Fibroblast of lung (primary cell): ENCODE results near the gene STK35. TPM values are rescaled to one million over a fixed set of nuclear protein-coding genes. Genes with fewer than 3 reads are reported as not detected.

ENCODE experiments used
- DNase-seq, 2 donors: peaks; one replicate each; pipeline versions ENCODE4 v3.0.0 to v3.0.0-alpha.2; 2010; ENCODE audit warnings: low read depth in 2 of 2
- H2AFZ ChIP-seq: 2 replicates; pipeline ENCODE4 v1.5.1; 2012; ENCODE audit warnings: low read length, control low read depth, inconsistent platforms
- H3K27ac ChIP-seq: 2 replicates; pipeline ENCODE4 v1.5.1; 2011; ENCODE audit warnings: low read length, control low read depth; ENCODE audit not compliant: insufficient read depth
- H3K27me3 ChIP-seq: 2 replicates; pipeline ENCODE4 v1.5.1; 2011; ENCODE audit warnings: mild to moderate bottlenecking, low read length; ENCODE audit not compliant: control insufficient read depth, insufficient read depth
- H3K36me3 ChIP-seq: 2 replicates; pipeline ENCODE4 v1.5.1; 2011; ENCODE audit warnings: low read length; ENCODE audit not compliant: control insufficient read depth, insufficient read depth
- H3K4me1 ChIP-seq: 2 replicates; pipeline ENCODE4 v1.5.1; 2011; ENCODE audit warnings: low read length; ENCODE audit not compliant: control insufficient read depth, insufficient read depth; ENCODE audit errors: extremely low read depth
- H3K4me2 ChIP-seq: 2 replicates; pipeline ENCODE4 v1.5.1; 2011; ENCODE audit warnings: low read length, control low read depth; ENCODE audit not compliant: insufficient read depth; ENCODE audit errors: extremely low read depth
- H3K4me3 ChIP-seq, 4 experiments: fragments of 200-600 bp in 1 of 4; sonication (generic) in 1 of 4; replicated peaks in 1 of 4; 2 replicates each; pipeline ENCODE4 v1.5.1; 2011 to 2016; ENCODE audit warnings: low read length in 4 of 4, low read depth in 3 of 4, mild to moderate bottlenecking in 3 of 4, control low read depth in 2 of 4, inconsistent platforms in 1 of 4, mixed read lengths in 1 of 4; ENCODE audit not compliant: insufficient read depth in 1 of 4; ENCODE audit errors: control extremely low read depth in 1 of 4
- H3K79me2 ChIP-seq: 2 replicates; pipeline ENCODE4 v1.5.1; 2012; ENCODE audit warnings: mild to moderate bottlenecking, low read length, inconsistent platforms; ENCODE audit not compliant: control insufficient read depth, insufficient read depth
- H3K9ac ChIP-seq: 2 replicates; pipeline ENCODE4 v1.5.1; 2011; ENCODE audit warnings: mild to moderate bottlenecking, low read length, control low read depth; ENCODE audit not compliant: insufficient read depth
- H3K9me3 ChIP-seq: 2 replicates; pipeline ENCODE4 v1.5.1; 2012; ENCODE audit warnings: low read depth, low read length; ENCODE audit not compliant: control insufficient read depth, insufficient read depth
- H4K20me1 ChIP-seq: 2 replicates; pipeline ENCODE4 v1.5.1; 2011; ENCODE audit warnings: low read length; ENCODE audit not compliant: control insufficient read depth, insufficient read depth; ENCODE audit errors: extremely low read depth
- CTCF ChIP-seq, 2 donors: IDR thresholded peaks in 1 of 2; conservative IDR thresholded peaks in 1 of 2; 1 replicate in 1 of 2; 2 replicates in 1 of 2; pipeline ENCODE4 v1.5.1; 2011 to 2012; ENCODE audit warnings: low read length in 2 of 2, control low read depth in 1 of 2, inconsistent platforms in 1 of 2, low read depth in 1 of 2, mild to moderate bottlenecking in 1 of 2
- EZH2 ChIP-seq: IDR thresholded peaks from 2 replicates; pipeline ENCODE4 v1.5.1; 2012; ENCODE audit warnings: low read length, control low read depth, mild to moderate bottlenecking; ENCODE audit errors: missing control alignments
- polyA plus RNA-seq, 2 donors: library from polyadenylated mRNA; depleted of rRNA in 1 of 2; stranded (reverse) in 1 of 2; unstranded in 1 of 2; fragments of >200 nt; gene quantifications; 2 replicates each; pipeline ENCODE4 v1.2.1, GENCODE V29; 2011 to 2012; ENCODE audit warnings: missing spikeins in 1 of 2
- total RNA-seq: library from RNA; depleted of rRNA; stranded (reverse); fragments of >200 nt; gene quantifications from 2 replicates; pipeline ENCODE4 v1.2.1, GENCODE V29; 2014

STK35 gene
- total and polyA plus RNA-seq, 2 donors (not counting 1 experiment from before 2014, with no cell fraction given), result 8.5 to 14.4 TPM

- H3K36me3 ChIP-seq, result no peaks in the 10 kb centered on the region
- H3K4me2 ChIP-seq, result no peak overlapping the region
- DNase-seq, result no peak
- TF ChIP-seq CTCF (conservative IDR thresholded peaks at IDR 0.05 in 1 of 2, IDR thresholded peaks at IDR 0.05 in 1 of 2; ENCODE audit: low read depth in 1 of 2, low read length in 2 of 2), result no peak
- no peak for TF ChIP-seq EZH2
- no peaks in the 10 kb centered on the region for H3K4me1 ChIP-seq
- no peak overlapping the region for H2AFZ ChIP-seq
- no peak overlapping the region for H3K27ac ChIP-seq
- H3K79me2 ChIP-seq, result no peaks in the 10 kb centered on the region
- H3K27me3 ChIP-seq, result peaks cover 9% of the 10 kb centered on the region
- no peaks in the 10 kb centered on the region for H4K20me1 ChIP-seq
- H3K9me3 ChIP-seq, result no peaks in the 10 kb centered on the region
- no peak overlapping the region for H3K9ac ChIP-seq
- H3K4me3 ChIP-seq, result no peak overlapping the region
Observed at GRCh38 chr20:2176946-2177345, 75.3 kb downstream of the STK35 start.

GRCh38 chr20:2178318-2179232, 76.9 kb downstream of the STK35 start:
- Histone ChIP-seq H3K79me2 (no peaks in the 10 kb centered on the region), H3K9me3 (no peaks in the 10 kb centered on the region), H4K20me1 (no peaks in the 10 kb centered on the region), H3K4me1 (no peaks in the 10 kb centered on the region), H3K9ac (no peak overlapping the region), H3K4me3 (no peak overlapping the region), H3K27me3 (peaks cover 9% of the 10 kb centered on the region), H3K27ac (no peak overlapping the region), H3K4me2 (no peak overlapping the region), H3K36me3 (no peaks in the 10 kb centered on the region), H2AFZ (no peak overlapping the region)
- DNase-seq, result peak in 1 of 2 donors; percentile 24
- no peak for TF ChIP-seq CTCF (conservative IDR thresholded peaks at IDR 0.05 in 1 of 2, IDR thresholded peaks at IDR 0.05 in 1 of 2; ENCODE audit: low read depth in 1 of 2, low read length in 2 of 2)
- TF ChIP-seq EZH2, result no peak

GRCh38 chr20:2179233-2179580, 77.6 kb downstream of the STK35 start:
- TF ChIP-seq CTCF (conservative IDR thresholded peaks at IDR 0.05 in 1 of 2, IDR thresholded peaks at IDR 0.05 in 1 of 2; ENCODE audit: low read depth in 1 of 2, low read length in 2 of 2), result no peak
- TF ChIP-seq EZH2, result no peak

More at GRCh38 chr20:2179233-2179580, 77.6 kb downstream of the STK35 start:
- H2AFZ ChIP-seq, result no peak overlapping the region
- H3K4me3 ChIP-seq, result no peak overlapping the region
- H3K27ac ChIP-seq, result no peak overlapping the region
- no peaks in the 10 kb centered on the region for H3K4me1 ChIP-seq
- no peak overlapping the region for H3K9ac ChIP-seq
- no peak overlapping the region for H3K4me2 ChIP-seq
- no peak for DNase-seq
- H3K9me3 ChIP-seq, result no peaks in the 10 kb centered on the region
- H3K79me2 ChIP-seq, result no peaks in the 10 kb centered on the region
- peaks cover 9% of the 10 kb centered on the region for H3K27me3 ChIP-seq
- H3K36me3 ChIP-seq, result no peaks in the 10 kb centered on the region
- no peaks in the 10 kb centered on the region for H4K20me1 ChIP-seq
